GM19328 (cell line): ENCODE data around the gene IL36RN.

Source experiments
- ATAC-seq: cut with Tn5 transposase; IDR thresholded peaks from one replicate; pipeline ENCODE4 v1.9.1; 2021; ENCODE audit warnings: mild to moderate bottlenecking, moderate library complexity; ENCODE audit not compliant: unreplicated experiment

Gene IL36RN

GRCh38 chr2:113046465-113046864, 12.5 kb upstream of the IL36RN start:
- no peak for ATAC-seq

- ATAC-seq: no peak
Observed at GRCh38 chr2:113050921-113051895, 7.8 kb upstream of the IL36RN start.

- ATAC-seq: no peak
Observed at GRCh38 chr2:113052396-113052917, 6.5 kb upstream of the IL36RN start, which contains the start of gene IL36B. IL36B (minus strand) TSS chr2:113052867.

- no peak for ATAC-seq
Observed at GRCh38 chr2:113053666-113054065, 5.3 kb upstream of the IL36RN start.

- no peak for ATAC-seq
Observed at GRCh38 chr2:113054066-113054465, 4.9 kb upstream of the IL36RN start.

- ATAC-seq: no peak
Observed at GRCh38 chr2:113056521-113056920, 2.5 kb upstream of the IL36RN start.

- ATAC-seq: no peak
Observed at GRCh38 chr2:113057117-113057516, 1.9 kb upstream of the IL36RN start.

- no peak for ATAC-seq
Observed at GRCh38 chr2:113058411-113058994, 495 bp upstream of the IL36RN start.

- no peak for ATAC-seq
Observed at GRCh38 chr2:113060396-113060795, 1.4 kb downstream of the IL36RN start.

- no peak for ATAC-seq
Observed at GRCh38 chr2:113060796-113061195, 1.8 kb downstream of the IL36RN start.

GRCh38 chr2:113061241-113061640, 2.2 kb downstream of the IL36RN start:
- ATAC-seq: no peak

GRCh38 chr2:113061896-113062770, 3.1 kb downstream of the IL36RN start:
- no peak for ATAC-seq

GRCh38 chr2:113064281-113064680, 5.3 kb downstream of the IL36RN start:
- no peak for ATAC-seq

- no peak for ATAC-seq
Observed at GRCh38 chr2:113064898-113065297, 5.9 kb downstream of the IL36RN start.

- ATAC-seq: no peak
Observed at GRCh38 chr2:113067681-113068080, 8.7 kb downstream of the IL36RN start, which contains the start of gene IL1F10. IL1F10 (plus strand) TSS chr2:113067970; CDS start chr2:113072739, 4,769 bp downstream.

- no peak for ATAC-seq
Observed at GRCh38 chr2:113068249-113068648, 9.3 kb downstream of the IL36RN start.

GRCh38 chr2:113068706-113069485, 9.9 kb downstream of the IL36RN start:
- no peak for ATAC-seq

GRCh38 chr2:113069676-113070605, 10.9 kb downstream of the IL36RN start:
- ATAC-seq: no peak

- ATAC-seq: no peak
Observed at GRCh38 chr2:113070606-113070975, 11.6 kb downstream of the IL36RN start.
